ENCODE results near the gene MYO16.

MYO16 gene

GRCh38 chr13:109000207-109000606 is 370.8 kb downstream of the MYO16 start:
- no peaks in the 10 kb centered on the region for H3K27me3 ChIP-seq (ENCODE audit: insufficient read depth, poor library complexity, severe bottlenecking)
- no peak overlapping the region for H3K4me3 ChIP-seq (ENCODE audit: severe bottlenecking)
- H3K9me3 ChIP-seq (ENCODE audit: severe bottlenecking), result no peaks in the 10 kb centered on the region
- H3K27ac ChIP-seq (ENCODE audit: poor library complexity, severe bottlenecking), result no peak overlapping the region
- TF ChIP-seq, protein P1, sequence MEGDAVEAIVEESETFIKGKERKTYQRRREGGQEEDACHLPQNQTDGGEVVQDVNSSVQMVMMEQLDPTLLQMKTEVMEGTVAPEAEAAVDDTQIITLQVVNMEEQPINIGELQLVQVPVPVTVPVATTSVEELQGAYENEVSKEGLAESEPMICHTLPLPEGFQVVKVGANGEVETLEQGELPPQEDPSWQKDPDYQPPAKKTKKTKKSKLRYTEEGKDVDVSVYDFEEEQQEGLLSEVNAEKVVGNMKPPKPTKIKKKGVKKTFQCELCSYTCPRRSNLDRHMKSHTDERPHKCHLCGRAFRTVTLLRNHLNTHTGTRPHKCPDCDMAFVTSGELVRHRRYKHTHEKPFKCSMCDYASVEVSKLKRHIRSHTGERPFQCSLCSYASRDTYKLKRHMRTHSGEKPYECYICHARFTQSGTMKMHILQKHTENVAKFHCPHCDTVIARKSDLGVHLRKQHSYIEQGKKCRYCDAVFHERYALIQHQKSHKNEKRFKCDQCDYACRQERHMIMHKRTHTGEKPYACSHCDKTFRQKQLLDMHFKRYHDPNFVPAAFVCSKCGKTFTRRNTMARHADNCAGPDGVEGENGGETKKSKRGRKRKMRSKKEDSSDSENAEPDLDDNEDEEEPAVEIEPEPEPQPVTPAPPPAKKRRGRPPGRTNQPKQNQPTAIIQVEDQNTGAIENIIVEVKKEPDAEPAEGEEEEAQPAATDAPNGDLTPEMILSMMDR (IDR thresholded peaks at IDR 0.05; ENCODE audit: poor library complexity, severe bottlenecking), result no peak
- no peak for ATAC-seq (ENCODE audit: low read depth)
- no peak for DNase-seq (ENCODE audit: low spot score)
- no peaks in the 10 kb centered on the region for H3K4me1 ChIP-seq (ENCODE audit: insufficient read depth, poor library complexity, severe bottlenecking)
- no peaks in the 10 kb centered on the region for H3K36me3 ChIP-seq (ENCODE audit: low read depth)

GRCh38 chr13:109002934-109003333 is 373.5 kb downstream of the MYO16 start:
- ATAC-seq (ENCODE audit: low read depth) (no peak), DNase-seq (ENCODE audit: low spot score) (no peak)
- Histone ChIP-seq H3K27ac (ENCODE audit: poor library complexity, severe bottlenecking) (no peak overlapping the region), H3K36me3 (ENCODE audit: low read depth) (no peaks in the 10 kb centered on the region), H3K27me3 (ENCODE audit: insufficient read depth, poor library complexity, severe bottlenecking) (no peaks in the 10 kb centered on the region), H3K4me1 (ENCODE audit: insufficient read depth, poor library complexity, severe bottlenecking) (no peaks in the 10 kb centered on the region), H3K4me3 (ENCODE audit: severe bottlenecking) (no peak overlapping the region), H3K9me3 (ENCODE audit: severe bottlenecking) (no peaks in the 10 kb centered on the region)
- TF ChIP-seq, protein P1 (IDR thresholded peaks at IDR 0.05; ENCODE audit: poor library complexity, severe bottlenecking), result no peak

DNA sequence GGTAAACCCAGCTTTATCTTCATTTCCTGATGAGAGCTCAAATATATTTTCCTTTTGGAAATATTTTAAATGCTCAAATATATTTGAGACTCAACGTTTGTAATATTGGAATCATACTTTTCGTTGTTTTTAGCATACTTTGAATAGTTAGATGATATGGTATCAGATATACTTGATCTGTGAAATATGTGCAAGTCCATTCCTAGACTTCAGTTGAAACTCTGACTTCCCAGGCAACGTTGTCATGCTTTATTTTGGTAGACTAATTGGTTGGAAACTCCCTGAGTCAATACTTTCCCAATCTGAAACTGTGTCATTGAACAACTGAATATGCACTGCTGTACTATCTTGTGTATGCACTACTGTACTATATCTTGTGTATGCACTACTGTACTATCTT is 378.5 kb downstream of the MYO16 start:
- H3K4me3 ChIP-seq (ENCODE audit: severe bottlenecking), result no peak overlapping the region
- no peaks in the 10 kb centered on the region for H3K36me3 ChIP-seq (ENCODE audit: low read depth)
- no peak for ATAC-seq (ENCODE audit: low read depth)
- DNase-seq (ENCODE audit: low spot score), result no peak
- H3K27ac ChIP-seq (ENCODE audit: poor library complexity, severe bottlenecking), result no peak overlapping the region
- no peaks in the 10 kb centered on the region for H3K4me1 ChIP-seq (ENCODE audit: insufficient read depth, poor library complexity, severe bottlenecking)
- TF ChIP-seq, protein P1 (IDR thresholded peaks at IDR 0.05; ENCODE audit: poor library complexity, severe bottlenecking), result no peak
- no peaks in the 10 kb centered on the region for H3K27me3 ChIP-seq (ENCODE audit: insufficient read depth, poor library complexity, severe bottlenecking)
- H3K9me3 ChIP-seq (ENCODE audit: severe bottlenecking), result no peaks in the 10 kb centered on the region

GRCh38 chr13:109009756-109010155 is 380.3 kb downstream of the MYO16 start:
- Histone ChIP-seq H3K36me3 (ENCODE audit: low read depth) (no peaks in the 10 kb centered on the region), H3K27ac (ENCODE audit: poor library complexity, severe bottlenecking) (no peak overlapping the region), H3K4me1 (ENCODE audit: insufficient read depth, poor library complexity, severe bottlenecking) (no peaks in the 10 kb centered on the region), H3K9me3 (ENCODE audit: severe bottlenecking) (no peaks in the 10 kb centered on the region), H3K27me3 (ENCODE audit: insufficient read depth, poor library complexity, severe bottlenecking) (no peaks in the 10 kb centered on the region), H3K4me3 (ENCODE audit: severe bottlenecking) (no peak overlapping the region)
- DNase-seq (ENCODE audit: low spot score) (no peak), ATAC-seq (ENCODE audit: low read depth) (no peak)
- TF ChIP-seq, protein P1 (IDR thresholded peaks at IDR 0.05; ENCODE audit: poor library complexity, severe bottlenecking), result no peak

GRCh38 chr13:109010912-109011311 is 381.5 kb downstream of the MYO16 start:
- ATAC-seq (ENCODE audit: low read depth) (no peak), DNase-seq (ENCODE audit: low spot score) (no peak)
- Histone ChIP-seq H3K4me3 (ENCODE audit: severe bottlenecking) (no peak overlapping the region), H3K4me1 (ENCODE audit: insufficient read depth, poor library complexity, severe bottlenecking) (no peaks in the 10 kb centered on the region), H3K27ac (ENCODE audit: poor library complexity, severe bottlenecking) (no peak overlapping the region), H3K9me3 (ENCODE audit: severe bottlenecking) (no peaks in the 10 kb centered on the region), H3K27me3 (ENCODE audit: insufficient read depth, poor library complexity, severe bottlenecking) (no peaks in the 10 kb centered on the region), H3K36me3 (ENCODE audit: low read depth) (no peaks in the 10 kb centered on the region)
- TF ChIP-seq, protein P1 (IDR thresholded peaks at IDR 0.05; ENCODE audit: poor library complexity, severe bottlenecking), result no peak
